ENCODE data around the gene CMTR1.
A peak's percentile ranks its signal among the peaks of the same experiment; 100 is the strongest.

DNA sequence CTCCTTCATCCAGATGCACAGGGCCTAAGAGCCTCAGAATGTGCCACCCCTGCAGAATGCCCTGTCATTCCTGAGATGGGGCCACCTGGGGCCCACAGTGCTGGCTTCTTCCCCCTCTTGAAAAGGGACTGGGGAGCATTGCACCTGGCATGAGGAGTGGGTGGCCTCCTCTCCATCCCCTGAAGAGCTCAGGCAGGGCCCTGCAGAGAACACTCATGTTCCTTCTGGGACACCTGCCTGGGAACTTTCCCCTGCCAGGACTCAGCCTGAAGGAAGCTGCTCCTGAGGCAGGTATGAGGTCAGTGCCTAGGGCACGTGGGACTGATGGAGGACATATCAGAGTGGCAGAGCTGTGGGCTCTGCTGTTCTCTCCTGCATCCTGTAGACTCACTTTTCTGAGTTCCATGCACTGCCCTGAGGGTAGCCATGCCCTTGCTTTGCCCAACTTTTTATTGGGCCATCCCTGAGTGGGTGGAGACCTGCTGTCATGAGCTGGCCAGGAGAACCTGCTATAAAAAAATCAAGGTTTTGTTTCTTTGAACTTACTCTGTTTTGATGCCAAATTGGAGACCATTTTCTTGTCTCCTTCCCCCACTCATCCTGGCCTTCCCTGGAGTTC is 47.2 kb downstream of the CMTR1 start:
- TF ChIP-seq, protein P1, sequence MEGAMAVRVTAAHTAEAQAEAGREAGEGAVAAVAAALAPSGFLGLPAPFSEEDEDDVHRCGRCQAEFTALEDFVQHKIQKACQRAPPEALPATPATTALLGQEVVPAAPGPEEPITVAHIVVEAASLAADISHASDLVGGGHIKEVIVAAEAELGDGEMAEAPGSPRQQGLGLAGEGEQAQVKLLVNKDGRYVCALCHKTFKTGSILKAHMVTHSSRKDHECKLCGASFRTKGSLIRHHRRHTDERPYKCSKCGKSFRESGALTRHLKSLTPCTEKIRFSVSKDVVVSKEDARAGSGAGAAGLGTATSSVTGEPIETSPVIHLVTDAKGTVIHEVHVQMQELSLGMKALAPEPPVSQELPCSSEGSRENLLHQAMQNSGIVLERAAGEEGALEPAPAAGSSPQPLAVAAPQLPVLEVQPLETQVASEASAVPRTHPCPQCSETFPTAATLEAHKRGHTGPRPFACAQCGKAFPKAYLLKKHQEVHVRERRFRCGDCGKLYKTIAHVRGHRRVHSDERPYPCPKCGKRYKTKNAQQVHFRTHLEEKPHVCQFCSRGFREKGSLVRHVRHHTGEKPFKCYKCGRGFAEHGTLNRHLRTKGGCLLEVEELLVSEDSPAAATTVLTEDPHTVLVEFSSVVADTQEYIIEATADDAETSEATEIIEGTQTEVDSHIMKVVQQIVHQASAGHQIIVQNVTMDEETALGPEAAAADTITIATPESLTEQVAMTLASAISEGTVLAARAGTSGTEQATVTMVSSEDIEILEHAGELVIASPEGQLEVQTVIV (IDR thresholded peaks at IDR 0.05; ENCODE audit: borderline replicate concordance, partially characterized antibody) = no peak
- peak; percentile 13; the same call in 1 of the 2 replicates for TF ChIP-seq POLR2A (IDR thresholded peaks at IDR 0.05; ENCODE audit: low read depth, low read length)

Measured in GM12878 (cell line).